B cell (primary cell): ENCODE results near the gene CRTC1. TPM values are rescaled to one million over a fixed set of nuclear protein-coding genes. Genes with fewer than 3 reads are reported as not detected.

Experiments
- ATAC-seq: fragments of 200-7000 bp; cut with Tn5 transposase; one replicate; pipeline ENCODE4 v1.10.0; 2021; ENCODE audit warnings: low read depth, mild to moderate bottlenecking, moderate number of reproducible peaks, moderate library complexity
- CTCF ChIA-PET: fragments of 350-600 bp; sonication (Branson Sonifier 250); formaldehyde crosslinking; loops from one replicate; lab custom pipeline; 2021; ENCODE audit warnings: antibody characterized with exemption, inconsistent platforms; lab: Charles Lee
- POLR2A ChIA-PET: fragments of 350-600 bp; sonication (Branson Sonifier 250); formaldehyde crosslinking; loops from one replicate; lab custom pipeline; 2021; ENCODE audit warnings: antibody characterized with exemption; lab: Charles Lee
- DNase-seq: peaks from one replicate; pipeline ENCODE4 v3.0.0; 2013
- H2AFZ ChIP-seq: 2 replicates; pipeline ENCODE4 v1.6.1; 2012; ENCODE audit warnings: mild to moderate bottlenecking, low read depth, low read length; ENCODE audit not compliant: insufficient read depth, poor library complexity, severe bottlenecking
- H3K27ac ChIP-seq, 2 donors: 1 replicate in 1 of 2; 2 replicates in 1 of 2; pipeline ENCODE4 v1.5.1; 2012 to 2013; ENCODE audit warnings: low read length in 2 of 2, mild to moderate bottlenecking in 2 of 2, moderate library complexity in 1 of 2
- H3K27me3 ChIP-seq, 4 experiments: fragments of 200-600 bp in 1 of 4; sonication (generic) in 1 of 4; replicated peaks in 1 of 4; 1 replicate in 2 of 4; 2 replicates in 2 of 4; pipeline versions ENCODE4 v1.6.1 to v1.7.0; 2013 to 2016; ENCODE audit warnings: low read length in 3 of 4, mild to moderate bottlenecking in 2 of 4, mixed read lengths in 1 of 4, moderate library complexity in 1 of 4; ENCODE audit not compliant: insufficient read depth in 4 of 4, control insufficient read depth in 3 of 4; ENCODE audit errors: control extremely low read depth in 1 of 4
- H3K36me3 ChIP-seq, 2 experiments: replicated peaks in 1 of 2; 1 replicate in 1 of 2; 2 replicates in 1 of 2; pipeline versions ENCODE4 v1.6.1 to v1.7.1; 2013; ENCODE audit warnings: low read length in 1 of 2; ENCODE audit not compliant: insufficient read depth in 2 of 2, control insufficient read depth in 1 of 2; ENCODE audit errors: control extremely low read depth in 1 of 2, extremely low read depth in 1 of 2
- H3K4me1 ChIP-seq, 2 donors: fragments of 200-600 bp in 1 of 2; sonication (generic) in 1 of 2; 1 replicate in 1 of 2; 2 replicates in 1 of 2; pipeline versions ENCODE4 v1.5.1 to v1.6.1; 2013 to 2017; ENCODE audit warnings: low read length in 2 of 2; ENCODE audit not compliant: control insufficient read depth in 2 of 2, insufficient read depth in 2 of 2
- H3K4me2 ChIP-seq: replicated peaks from 2 replicates; pipeline ENCODE3; 2012; ENCODE audit warnings: mild to moderate bottlenecking, low read depth, low read length; ENCODE audit not compliant: poor library complexity, severe bottlenecking
- H3K4me3 ChIP-seq, 5 experiments: fragments of 200-600 bp in 1 of 5; sonication (generic) in 1 of 5; 1 replicate in 3 of 5; 2 replicates in 2 of 5; pipeline versions ENCODE4 v1.5.1 to v1.7.0; 2011 to 2016; ENCODE audit warnings: low read length in 4 of 5, mild to moderate bottlenecking in 4 of 5, low read depth in 2 of 5, control low read depth in 1 of 5, moderate library complexity in 1 of 5; ENCODE audit not compliant: insufficient read depth in 1 of 5; ENCODE audit errors: control extremely low read depth in 1 of 5, extremely low read depth in 1 of 5
- H3K79me2 ChIP-seq: fragments of 200-600 bp; sonication (generic); one replicate; pipeline ENCODE4 v1.6.0; 2016; ENCODE audit warnings: low read length; ENCODE audit not compliant: control insufficient read depth, insufficient read depth
- H3K9ac ChIP-seq: fragments of 200-600 bp; sonication (generic); 2 replicates; pipeline ENCODE4 v1.6.1; 2017; ENCODE audit warnings: mild to moderate bottlenecking, low read length, moderate library complexity
- H3K9me3 ChIP-seq, 3 donors: one replicate each; pipeline versions ENCODE4 v1.6.1 to v1.7.1; 2013; ENCODE audit warnings: low read length in 2 of 3; ENCODE audit not compliant: control insufficient read depth in 2 of 3, insufficient read depth in 1 of 3; ENCODE audit errors: control extremely low read depth in 1 of 3
- H4K20me1 ChIP-seq: 2 replicates; pipeline ENCODE4 v1.6.0; 2012; ENCODE audit warnings: mild to moderate bottlenecking, low read length; ENCODE audit not compliant: insufficient read depth, control insufficient read depth, poor library complexity, severe bottlenecking
- H3K27ac Mint-ChIP-seq: one replicate; pipeline ENCODE4 v1.8.0; 2021; ENCODE audit warnings: mixed read lengths
- H3K27me3 Mint-ChIP-seq: one replicate; pipeline ENCODE4 v1.8.0; 2021; ENCODE audit warnings: mixed read lengths
- H3K4me1 Mint-ChIP-seq: one replicate; pipeline ENCODE4 v1.8.0; 2021; ENCODE audit warnings: mixed read lengths
- H3K4me3 Mint-ChIP-seq: one replicate; pipeline ENCODE4 v1.8.0; 2021; ENCODE audit warnings: mixed read lengths
- H3K9me3 Mint-ChIP-seq: one replicate; pipeline ENCODE4 v1.8.0; 2022; ENCODE audit warnings: mixed read lengths; ENCODE audit not compliant: insufficient read depth
- EZH2 ChIP-seq: IDR thresholded peaks from 2 replicates; pipeline ENCODE4 v1.6.1; 2012; ENCODE audit warnings: borderline replicate concordance, low read depth, mild to moderate bottlenecking, moderate library complexity, low read length; ENCODE audit not compliant: insufficient read depth, poor library complexity, severe bottlenecking
- WGBS: methylation state at CpG from one replicate; pipeline ENCODE4 v1.1.5; 2013; ENCODE audit warnings: missing lambda C conversion rate; ENCODE audit not compliant: insufficient coverage; 5-methylcytosine and 5-hydroxymethylcytosine counted together
- intact Hi-C: fragments of 100-400 bp; cut with micrococcal nuclease; formaldehyde crosslinking; loops from one replicate; pipeline ENCODE4 v1.10.0; 2022
- polyA plus RNA-seq: library from polyadenylated mRNA; depleted of rRNA; stranded (reverse); fragments of >200 nt; gene quantifications from 2 replicates; pipeline ENCODE4 v1.2.3, GENCODE V29; 2012
- total RNA-seq, 2 donors: library from RNA; stranded (reverse); fragments of 120-200 nt in 1 of 2; gene quantifications; 1 replicate in 1 of 2; 2 replicates in 1 of 2; pipeline versions ENCODE4 v1.2.3 to v1.2.4, GENCODE V29; 2013 to 2022
- TF ChIP-seq, protein P1 (sequence below): fragments of 200-600 bp; IDR thresholded peaks from one replicate; pipeline ENCODE4 v1.8.0; 2022; ENCODE audit warnings: antibody characterized with exemption, mild to moderate bottlenecking

CRTC1 gene
- total and polyA plus RNA-seq, 2 donors (not counting 1 experiment from before 2014, with no cell fraction given) = 15.9 to 30.1 TPM

DNA sequence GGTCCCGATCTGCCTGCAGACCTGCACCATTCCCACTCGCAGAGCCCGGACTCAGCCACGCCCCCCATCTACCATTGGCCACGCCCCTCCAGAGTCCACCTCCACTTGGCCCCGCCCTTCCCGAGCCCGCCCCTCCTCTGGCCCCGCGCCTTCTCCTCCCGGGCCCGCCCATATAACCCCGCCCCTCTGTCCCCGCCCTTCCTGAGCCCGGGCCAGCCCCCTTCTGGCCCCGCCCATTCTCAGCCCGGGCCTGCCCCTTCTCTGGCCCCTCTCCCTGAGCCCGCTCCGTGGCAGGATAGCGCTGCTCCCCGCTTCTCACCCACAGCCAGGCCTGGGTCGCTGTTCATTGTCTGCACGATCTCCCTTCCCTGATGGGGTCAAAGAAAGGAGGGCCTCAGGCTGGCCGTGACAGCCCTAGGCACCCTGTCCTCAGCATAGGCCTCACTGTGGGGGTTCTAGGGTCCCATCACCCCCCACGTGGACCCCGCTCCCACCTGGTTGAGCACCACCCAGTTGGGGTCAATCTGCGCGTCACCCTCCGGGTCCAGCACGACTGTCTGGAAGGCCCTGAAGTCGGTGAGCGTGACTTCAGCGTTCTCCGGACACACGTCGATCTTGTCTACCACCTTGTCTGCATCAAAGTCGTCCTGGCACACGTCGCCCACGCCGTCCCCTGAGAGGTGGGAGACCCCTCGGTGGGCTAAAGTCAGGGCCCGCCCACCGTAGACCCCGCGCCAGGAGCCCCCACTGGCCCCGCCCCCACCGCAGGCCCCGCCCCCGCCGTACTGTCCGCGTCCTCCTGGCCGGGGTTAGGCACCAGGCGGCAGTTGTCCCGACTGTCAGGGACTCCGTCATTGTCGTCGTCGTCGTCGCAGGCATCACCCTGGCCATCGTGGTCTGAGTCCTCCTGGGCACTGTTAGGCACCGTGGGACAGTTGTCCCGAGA is 102.0 kb downstream of the CRTC1 start:
- peak overlapping the region; percentile 53 for H3K4me2 ChIP-seq
- peaks cover 0 to 60% (median 31%) of the 10 kb centered on the region in 4 experiments for H3K27me3 ChIP-seq
- peaks cover 24% of the 10 kb centered on the region for H4K20me1 ChIP-seq
- H2AFZ ChIP-seq = no peak overlapping the region
- POLR2A ChIA-PET = no interaction called here
- peaks cover 41 to 55% of the 10 kb centered on the region in 2 donors for H3K4me1 ChIP-seq
- H3K27ac ChIP-seq = no peak overlapping the region
- no peak overlapping the region for H3K4me3 ChIP-seq
- Mint-ChIP-seq H3K9me3 (no peaks in the 10 kb centered on the region), H3K27ac (no peak overlapping the region), H3K27me3 (peaks cover 44% of the 10 kb centered on the region), H3K4me1 (peaks cover 53% of the 10 kb centered on the region), H3K4me3 (peak overlapping the region; percentile 57)
- no peaks in the 10 kb centered on the region for H3K36me3 ChIP-seq
- ATAC-seq = peak; percentile 56
- intact Hi-C loops = loop anchor here (5.0 kb wide), 2 partner anchors 47 to 148 kb away; partner anchors contain the start of genes KLHL26 and UPF1
- H3K9me3 ChIP-seq = peaks cover 0 to 45% (median 0%) of the 10 kb centered on the region in 3 donors
- CTCF ChIA-PET = no interaction called here
- no peak overlapping the region for H3K9ac ChIP-seq
- TF ChIP-seq EZH2 = no peak
- TF ChIP-seq, protein P1, sequence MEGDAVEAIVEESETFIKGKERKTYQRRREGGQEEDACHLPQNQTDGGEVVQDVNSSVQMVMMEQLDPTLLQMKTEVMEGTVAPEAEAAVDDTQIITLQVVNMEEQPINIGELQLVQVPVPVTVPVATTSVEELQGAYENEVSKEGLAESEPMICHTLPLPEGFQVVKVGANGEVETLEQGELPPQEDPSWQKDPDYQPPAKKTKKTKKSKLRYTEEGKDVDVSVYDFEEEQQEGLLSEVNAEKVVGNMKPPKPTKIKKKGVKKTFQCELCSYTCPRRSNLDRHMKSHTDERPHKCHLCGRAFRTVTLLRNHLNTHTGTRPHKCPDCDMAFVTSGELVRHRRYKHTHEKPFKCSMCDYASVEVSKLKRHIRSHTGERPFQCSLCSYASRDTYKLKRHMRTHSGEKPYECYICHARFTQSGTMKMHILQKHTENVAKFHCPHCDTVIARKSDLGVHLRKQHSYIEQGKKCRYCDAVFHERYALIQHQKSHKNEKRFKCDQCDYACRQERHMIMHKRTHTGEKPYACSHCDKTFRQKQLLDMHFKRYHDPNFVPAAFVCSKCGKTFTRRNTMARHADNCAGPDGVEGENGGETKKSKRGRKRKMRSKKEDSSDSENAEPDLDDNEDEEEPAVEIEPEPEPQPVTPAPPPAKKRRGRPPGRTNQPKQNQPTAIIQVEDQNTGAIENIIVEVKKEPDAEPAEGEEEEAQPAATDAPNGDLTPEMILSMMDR = no peak
- WGBS = 15% methylated on average over 63 of the region's 65 CpGs
- no peaks in the 10 kb centered on the region for H3K79me2 ChIP-seq
- DNase-seq = peak; percentile 73
